ENCODE data around the gene ITPRID1. TPM values are rescaled to one million over a fixed set of nuclear protein-coding genes. Genes with fewer than 3 reads are reported as not detected.

ITPRID1 gene
- total RNA-seq, 1 experiment from 2014 or later = not detected

DNA sequence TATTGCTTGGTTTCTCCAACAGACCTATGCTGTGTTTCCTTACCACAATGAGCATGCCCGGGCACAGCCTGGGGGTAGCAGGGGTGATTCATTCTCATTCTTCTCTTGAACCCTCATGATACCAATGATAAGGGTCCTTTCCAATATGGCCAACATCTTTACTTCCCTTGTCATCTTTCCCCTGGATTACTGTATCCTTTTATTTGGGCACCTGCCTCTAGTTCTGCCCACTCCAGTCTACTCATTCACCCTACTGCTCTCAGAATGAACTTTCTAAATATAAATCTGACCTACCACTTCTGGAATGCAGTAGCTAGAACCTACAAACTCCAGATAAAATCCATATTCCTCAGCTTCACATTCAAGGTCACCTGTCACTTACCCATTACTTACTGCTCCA, 26.4 kb upstream of the ITPRID1 start:
- no peaks in the 10 kb centered on the region for H3K36me3 ChIP-seq (ENCODE audit: control insufficient read depth in 1 of 2, insufficient read depth in 2 of 2, low read length in 2 of 2)
- no peak overlapping the region for H3K27ac ChIP-seq (ENCODE audit: low read depth, low read length)
- DNase-seq (ENCODE audit: low read depth, low spot score) (no peak), ATAC-seq (no peak)
- H3K4me2 ChIP-seq (ENCODE audit: low read length) = no peak overlapping the region
- BruUV-seq (replicated peaks) = no TSS peak
- no peak overlapping the region for H2AFZ ChIP-seq (ENCODE audit: low read depth, low read length, poor library complexity, severe bottlenecking)
- RAD21 ChIA-PET (ENCODE audit: low non-redundant PET in 1 of 2, low total read pairs in 2 of 2, uncharacterized antibody in 2 of 2, unreplicated experiment in 2 of 2) = no interaction called here
- TF ChIP-seq CBX3 (IDR thresholded peaks at IDR 0.05; ENCODE audit: low read depth) (no peak), RAD21 (IDR thresholded peaks at IDR 0.05; ENCODE audit: low read depth) (no peak), SP1 (IDR thresholded peaks at IDR 0.05; ENCODE audit: low read depth) (no peak), ZNF274 (IDR thresholded peaks at IDR 0.05; ENCODE audit: low read depth, low read length) (no peak), TCF7L2 (IDR thresholded peaks at IDR 0.05; ENCODE audit: borderline replicate concordance, extremely low read depth, insufficient read depth, insufficient read length) (no peak), JUND (IDR thresholded peaks at IDR 0.05) (no peak), EGR1 (IDR thresholded peaks at IDR 0.05; ENCODE audit: low read depth) (no peak), EZH2phosphoT487 (IDR thresholded peaks at IDR 0.05; ENCODE audit: borderline replicate concordance) (no peak), EZH2 (IDR thresholded peaks at IDR 0.05) (no peak), FOSL1 (IDR thresholded peaks at IDR 0.05; ENCODE audit: low read depth) (no peak), ZFX (IDR thresholded peaks at IDR 0.05) (no peak), SIN3A (IDR thresholded peaks at IDR 0.05; ENCODE audit: low read depth) (no peak), ELF1 (IDR thresholded peaks at IDR 0.05; ENCODE audit: borderline replicate concordance, low read depth) (no peak), SRF (IDR thresholded peaks at IDR 0.05; ENCODE audit: low read depth) (no peak)
- TF ChIP-seq, protein P1, sequence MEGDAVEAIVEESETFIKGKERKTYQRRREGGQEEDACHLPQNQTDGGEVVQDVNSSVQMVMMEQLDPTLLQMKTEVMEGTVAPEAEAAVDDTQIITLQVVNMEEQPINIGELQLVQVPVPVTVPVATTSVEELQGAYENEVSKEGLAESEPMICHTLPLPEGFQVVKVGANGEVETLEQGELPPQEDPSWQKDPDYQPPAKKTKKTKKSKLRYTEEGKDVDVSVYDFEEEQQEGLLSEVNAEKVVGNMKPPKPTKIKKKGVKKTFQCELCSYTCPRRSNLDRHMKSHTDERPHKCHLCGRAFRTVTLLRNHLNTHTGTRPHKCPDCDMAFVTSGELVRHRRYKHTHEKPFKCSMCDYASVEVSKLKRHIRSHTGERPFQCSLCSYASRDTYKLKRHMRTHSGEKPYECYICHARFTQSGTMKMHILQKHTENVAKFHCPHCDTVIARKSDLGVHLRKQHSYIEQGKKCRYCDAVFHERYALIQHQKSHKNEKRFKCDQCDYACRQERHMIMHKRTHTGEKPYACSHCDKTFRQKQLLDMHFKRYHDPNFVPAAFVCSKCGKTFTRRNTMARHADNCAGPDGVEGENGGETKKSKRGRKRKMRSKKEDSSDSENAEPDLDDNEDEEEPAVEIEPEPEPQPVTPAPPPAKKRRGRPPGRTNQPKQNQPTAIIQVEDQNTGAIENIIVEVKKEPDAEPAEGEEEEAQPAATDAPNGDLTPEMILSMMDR (IDR thresholded peaks at IDR 0.05 in 2 of 3, conservative IDR thresholded peaks at IDR 0.05 in 1 of 3; ENCODE audit: borderline replicate concordance in 1 of 3, insufficient read depth in 1 of 3, low read depth in 2 of 3, low read length in 2 of 3) = no peak
- TF ChIP-seq, protein P2, sequence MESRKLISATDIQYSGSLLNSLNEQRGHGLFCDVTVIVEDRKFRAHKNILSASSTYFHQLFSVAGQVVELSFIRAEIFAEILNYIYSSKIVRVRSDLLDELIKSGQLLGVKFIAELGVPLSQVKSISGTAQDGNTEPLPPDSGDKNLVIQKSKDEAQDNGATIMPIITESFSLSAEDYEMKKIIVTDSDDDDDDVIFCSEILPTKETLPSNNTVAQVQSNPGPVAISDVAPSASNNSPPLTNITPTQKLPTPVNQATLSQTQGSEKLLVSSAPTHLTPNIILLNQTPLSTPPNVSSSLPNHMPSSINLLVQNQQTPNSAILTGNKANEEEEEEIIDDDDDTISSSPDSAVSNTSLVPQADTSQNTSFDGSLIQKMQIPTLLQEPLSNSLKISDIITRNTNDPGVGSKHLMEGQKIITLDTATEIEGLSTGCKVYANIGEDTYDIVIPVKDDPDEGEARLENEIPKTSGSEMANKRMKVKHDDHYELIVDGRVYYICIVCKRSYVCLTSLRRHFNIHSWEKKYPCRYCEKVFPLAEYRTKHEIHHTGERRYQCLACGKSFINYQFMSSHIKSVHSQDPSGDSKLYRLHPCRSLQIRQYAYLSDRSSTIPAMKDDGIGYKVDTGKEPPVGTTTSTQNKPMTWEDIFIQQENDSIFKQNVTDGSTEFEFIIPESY (IDR thresholded peaks at IDR 0.05; ENCODE audit: extremely low read depth, insufficient replicate concordance, low read length) = no peak
- TF ChIP-seq, protein P3, sequence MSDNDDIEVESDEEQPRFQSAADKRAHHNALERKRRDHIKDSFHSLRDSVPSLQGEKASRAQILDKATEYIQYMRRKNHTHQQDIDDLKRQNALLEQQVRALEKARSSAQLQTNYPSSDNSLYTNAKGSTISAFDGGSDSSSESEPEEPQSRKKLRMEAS (IDR thresholded peaks at IDR 0.05) = no peak
- TF ChIP-seq, protein P4, sequence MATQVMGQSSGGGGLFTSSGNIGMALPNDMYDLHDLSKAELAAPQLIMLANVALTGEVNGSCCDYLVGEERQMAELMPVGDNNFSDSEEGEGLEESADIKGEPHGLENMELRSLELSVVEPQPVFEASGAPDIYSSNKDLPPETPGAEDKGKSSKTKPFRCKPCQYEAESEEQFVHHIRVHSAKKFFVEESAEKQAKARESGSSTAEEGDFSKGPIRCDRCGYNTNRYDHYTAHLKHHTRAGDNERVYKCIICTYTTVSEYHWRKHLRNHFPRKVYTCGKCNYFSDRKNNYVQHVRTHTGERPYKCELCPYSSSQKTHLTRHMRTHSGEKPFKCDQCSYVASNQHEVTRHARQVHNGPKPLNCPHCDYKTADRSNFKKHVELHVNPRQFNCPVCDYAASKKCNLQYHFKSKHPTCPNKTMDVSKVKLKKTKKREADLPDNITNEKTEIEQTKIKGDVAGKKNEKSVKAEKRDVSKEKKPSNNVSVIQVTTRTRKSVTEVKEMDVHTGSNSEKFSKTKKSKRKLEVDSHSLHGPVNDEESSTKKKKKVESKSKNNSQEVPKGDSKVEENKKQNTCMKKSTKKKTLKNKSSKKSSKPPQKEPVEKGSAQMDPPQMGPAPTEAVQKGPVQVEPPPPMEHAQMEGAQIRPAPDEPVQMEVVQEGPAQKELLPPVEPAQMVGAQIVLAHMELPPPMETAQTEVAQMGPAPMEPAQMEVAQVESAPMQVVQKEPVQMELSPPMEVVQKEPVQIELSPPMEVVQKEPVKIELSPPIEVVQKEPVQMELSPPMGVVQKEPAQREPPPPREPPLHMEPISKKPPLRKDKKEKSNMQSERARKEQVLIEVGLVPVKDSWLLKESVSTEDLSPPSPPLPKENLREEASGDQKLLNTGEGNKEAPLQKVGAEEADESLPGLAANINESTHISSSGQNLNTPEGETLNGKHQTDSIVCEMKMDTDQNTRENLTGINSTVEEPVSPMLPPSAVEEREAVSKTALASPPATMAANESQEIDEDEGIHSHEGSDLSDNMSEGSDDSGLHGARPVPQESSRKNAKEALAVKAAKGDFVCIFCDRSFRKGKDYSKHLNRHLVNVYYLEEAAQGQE (IDR thresholded peaks at IDR 0.05; ENCODE audit: low read depth) = no peak
- TF ChIP-seq, protein P5, sequence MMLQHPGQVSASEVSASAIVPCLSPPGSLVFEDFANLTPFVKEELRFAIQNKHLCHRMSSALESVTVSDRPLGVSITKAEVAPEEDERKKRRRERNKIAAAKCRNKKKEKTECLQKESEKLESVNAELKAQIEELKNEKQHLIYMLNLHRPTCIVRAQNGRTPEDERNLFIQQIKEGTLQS (IDR thresholded peaks at IDR 0.05) = no peak
- no peaks in the 10 kb centered on the region for H3K9me2 ChIP-seq (ENCODE audit: insufficient read depth)
- no peaks in the 10 kb centered on the region for H3K79me2 ChIP-seq (ENCODE audit: insufficient read depth, low read length)
- intact Hi-C loops (cut with micrococcal nuclease) = loop anchor here (5.0 kb wide), 1 partner anchor 250 kb away; no protein-coding TSS in a partner anchor
- CTCF ChIA-PET = interaction anchor here (1.0 to 3.8 kb wide), 2 partner anchors 11 to 44 kb away, joined by 3 to 18 read pairs; no protein-coding TSS in a partner anchor
- H4K20me1 ChIP-seq (ENCODE audit: insufficient read depth) = no peaks in the 10 kb centered on the region
- no peaks in the 10 kb centered on the region for H3K9me3 ChIP-seq (ENCODE audit: control insufficient read depth in 1 of 2, insufficient read depth in 1 of 2, low read depth in 1 of 2, low read length in 2 of 2)
- H3K9ac ChIP-seq (ENCODE audit: low read length) = no peak overlapping the region
- POLR2A ChIA-PET = no interaction called here
- H3K4me1 ChIP-seq (ENCODE audit: control insufficient read depth in 1 of 2, insufficient read depth in 2 of 2, low read length in 2 of 2) = no peaks in the 10 kb centered on the region; a peak in 1 of 4 replicates
- peaks cover 6% of the 10 kb centered on the region; the same call in 1 of the 2 replicates for H3K27me3 ChIP-seq (ENCODE audit: insufficient read depth, low read length)
- H3K4me3 ChIP-seq (replicated peaks in 1 of 2; ENCODE audit: low read depth in 1 of 2, low read length in 2 of 2) = no peak overlapping the region

Data from HCT116 (cell line).